Pancreas (tissue), 10 donors: Measurements from ENCODE around the gene SPTBN4. TPM values are rescaled to one million over a fixed set of nuclear protein-coding genes. Genes with fewer than 3 reads are reported as not detected.

Source experiments
- ATAC-seq, 4 donors: fragments of 200-7000 bp; cut with Tn5 transposase; one replicate each; pipeline versions ENCODE4 v1.8.0 to v1.9.1; 2020; ENCODE audit warnings: mild to moderate bottlenecking in 4 of 4, moderate library complexity in 4 of 4
- DNase-seq, 6 donors: peaks; one replicate each; pipeline ENCODE4 v3.0.0-alpha.2; 2020
- FAIRE-seq: peaks from 2 replicates; lab custom pipeline; 2012; peaks lifted over from hg19 to GRCh38; lab: Jason Lieb, UNC
- H3K27ac ChIP-seq, 4 donors: fragments of 200-600 bp; sonication (generic); 1 replicate in 3 of 4; 2 replicates in 1 of 4; pipeline versions ENCODE4 v1.5.0 to v1.8.0; 2020
- H3K27me3 ChIP-seq, 4 donors: fragments of 200-600 bp; one replicate each; pipeline ENCODE4 v1.8.0; 2021
- H3K36me3 ChIP-seq, 3 donors: fragments of 200-600 bp; sonication (generic) in 1 of 3; one replicate each; pipeline versions ENCODE4 v1.5.0 to v1.8.0; 2020 to 2021
- H3K4me1 ChIP-seq, 3 donors: fragments of 200-600 bp; one replicate each; pipeline ENCODE4 v1.8.0; 2021
- H3K4me3 ChIP-seq, 4 donors: fragments of 200-600 bp; sonication (generic) in 2 of 4; one replicate each; pipeline versions ENCODE4 v1.5.0 to v1.8.0; 2020 to 2021
- H3K9me3 ChIP-seq, 4 donors: fragments of 200-600 bp; one replicate each; pipeline ENCODE4 v1.8.0; 2021
- CTCF ChIP-seq, 4 donors: fragments of 200-600 bp; sonication (generic) in 3 of 4; IDR thresholded peaks; one replicate each; pipeline versions ENCODE4 v1.5.0 to v1.8.0; 2021; ENCODE audit warnings: antibody characterized with exemption in 4 of 4
- WGBS, 2 donors: extraction: QIAGEN DNeasy Blood & Tissue Kit; methylation state at CpG; one replicate each; pipeline ENCODE4 v1.1.7; 2013; 5-methylcytosine and 5-hydroxymethylcytosine counted together
- intact Hi-C, 3 donors: fragments of 100-400 bp; cut with DNase I; formaldehyde crosslinking; loops; one replicate each; pipeline versions ENCODE4 v1.11.1 to v1.14.2; 2022
- polyA plus RNA-seq, 2 donors: library from polyadenylated mRNA; stranded (reverse); fragments of 200-250 nt; gene quantifications; one replicate each; pipeline ENCODE4 v1.2.3, GENCODE V29; 2013
- total RNA-seq, 6 donors: library from RNA; stranded (reverse); fragmentation: NEBNext Ultra II Directional in 4 of 6; extraction: Animal tissue kit (Norgen Biotek cat#: 25700) in 4 of 6; gene quantifications; one replicate each; pipeline versions ENCODE4 v1.2.1 to v1.2.4, GENCODE V29; 2021 to 2023
- donor health status: healthy with polysubstance abuse.
- donor health status: DM: no; HTN: no; CAD: no; lungs with moderate emphysema.
- donor health status: DM: no; HTN: no; CAD: no.
- donor health status: control.
- donor health status: control.
- donor health status: Bipolar disorder and iron deficiency.
- donor health status: DM: yes; HTN: yes; CAD: no.
- donor health status: DM: no; HTN: no; CAD: no.
- donor health status: DM: no; HTN: no; CAD: no.
- donor health status: DM: yes; HTN: yes; CAD: no.

SPTBN4 gene
- total and polyA plus RNA-seq, 8 donors: 1.0 to 23.9 (median 1.7) TPM

GRCh38 chr19:40567040-40567749, 100.4 kb downstream of the SPTBN4 start:
- peaks cover 0 to 9% (median 0%) of the 10 kb centered on the region in 4 donors for H3K27me3 ChIP-seq
- no peak for TF ChIP-seq CTCF (IDR thresholded peaks at IDR 0.05)
- H3K27ac ChIP-seq: no peak overlapping the region
- 19 to 25% methylated on average over 20 of the region's 20 CpGs for WGBS, 2 donors
- FAIRE-seq: no peak
- H3K4me1 ChIP-seq: peaks cover 0 to 5% (median 0%) of the 10 kb centered on the region in 3 donors
- no peak for DNase-seq
- peak overlapping the region in 2 of 4 donors; percentile 13 to 31 for H3K4me3 ChIP-seq
- no peaks in the 10 kb centered on the region for H3K9me3 ChIP-seq
- ATAC-seq: no peak
- H3K36me3 ChIP-seq: no peaks in the 10 kb centered on the region
- intact Hi-C loops: no loop called here

GRCh38 chr19:40567750-40568494, 101.1 kb downstream of the SPTBN4 start:
- intact Hi-C loops: no loop called here
- Histone ChIP-seq H3K4me1 (peaks cover 0 to 5% (median 0%) of the 10 kb centered on the region in 3 donors), H3K27ac (no peak overlapping the region), H3K9me3 (no peaks in the 10 kb centered on the region), H3K4me3 (peak overlapping the region in 2 of 4 donors; percentile 13 to 31), H3K27me3 (peaks cover 0 to 9% (median 0%) of the 10 kb centered on the region in 4 donors), H3K36me3 (no peaks in the 10 kb centered on the region)
- FAIRE-seq (no peak), DNase-seq (peak in 2 of 6 donors; percentile 40 to 66), ATAC-seq (no peak)
- TF ChIP-seq CTCF (IDR thresholded peaks at IDR 0.05): no peak
- 6 to 8% methylated on average over 58 to 70 of the region's 70 CpGs for whole genome bisulfite sequencing, 2 donors

- FAIRE-seq: peak; percentile 78
Measured at GRCh38 chr19:40570313-40571004, 103.7 kb downstream of the SPTBN4 start.

GRCh38 chr19:40571005-40571318, 104.2 kb downstream of the SPTBN4 start:
- H3K4me1 ChIP-seq: peaks cover 0 to 5% (median 0%) of the 10 kb centered on the region in 3 donors
- H3K27me3 ChIP-seq: peaks cover 0 to 9% (median 0%) of the 10 kb centered on the region in 4 donors
- TF ChIP-seq CTCF (IDR thresholded peaks at IDR 0.05): no peak
- ATAC-seq: no peak
- WGBS, 2 donors: 15% methylated on average over 3 of the region's 3 CpGs
- H3K9me3 ChIP-seq: no peaks in the 10 kb centered on the region
- no peak overlapping the region for H3K4me3 ChIP-seq
- intact Hi-C loops: no loop called here
- H3K36me3 ChIP-seq: no peaks in the 10 kb centered on the region
- no peak overlapping the region for H3K27ac ChIP-seq
- DNase-seq: no peak
- FAIRE-seq: no peak

More at GRCh38 chr19:40570313-40571004, 103.7 kb downstream of the SPTBN4 start:
- H3K4me3 ChIP-seq: peak overlapping the region in 2 of 4 donors; percentile 27 to 36
- H3K9me3 ChIP-seq: no peaks in the 10 kb centered on the region
- ATAC-seq (peak; percentile 95 to 98 (median 96)), DNase-seq (peak; percentile 99 to 100 (median 100))
- H3K4me1 ChIP-seq: peaks cover 0 to 5% (median 0%) of the 10 kb centered on the region in 3 donors
- 1% methylated on average over 50 to 53 of the region's 53 CpGs for WGBS, 2 donors
- H3K27ac ChIP-seq: no peak overlapping the region
- TF ChIP-seq CTCF (IDR thresholded peaks at IDR 0.05): no peak
- peaks cover 0 to 9% (median 0%) of the 10 kb centered on the region in 4 donors for H3K27me3 ChIP-seq
- no peaks in the 10 kb centered on the region for H3K36me3 ChIP-seq
- intact Hi-C loops: no loop called here
